Measurements from ENCODE around the gene RALBP1.

RALBP1 gene

GRCh38 chr18:9520666-9521065 is 45.4 kb downstream of the RALBP1 start:
- no peak for TF ChIP-seq CTCF (IDR thresholded peaks at IDR 0.05; ENCODE audit: low read depth, low read length, missing control alignments)
- Histone ChIP-seq H3K27ac (no peak overlapping the region), H3K4me3 (ENCODE audit: low read depth, low read length) (no peak overlapping the region), H3K36me3 (replicated peaks) (peaks cover 13% of the 10 kb centered on the region), H3K27me3 (replicated peaks) (no peaks in the 10 kb centered on the region)
- no peak for DNase-seq
- in situ Hi-C loops (cut with HindIII; ENCODE audit: low pct_ligation_motif_present, low sequenced_read_pairs) = no loop called here

GRCh38 chr18:9521770-9522169 is 46.5 kb downstream of the RALBP1 start:
- in situ Hi-C loops (cut with HindIII; ENCODE audit: low pct_ligation_motif_present, low sequenced_read_pairs) = no loop called here
- TF ChIP-seq CTCF (IDR thresholded peaks at IDR 0.05; ENCODE audit: low read depth, low read length, missing control alignments) = no peak
- no peak overlapping the region for H3K4me3 ChIP-seq (ENCODE audit: low read depth, low read length)
- no peak overlapping the region for H3K27ac ChIP-seq
- H3K27me3 ChIP-seq (replicated peaks) = no peaks in the 10 kb centered on the region
- DNase-seq = no peak
- peaks cover 13% of the 10 kb centered on the region for H3K36me3 ChIP-seq (replicated peaks)

- DNase-seq = no peak
- H3K36me3 ChIP-seq (replicated peaks) = peaks cover 11% of the 10 kb centered on the region
- no peak overlapping the region for H3K27ac ChIP-seq
- H3K27me3 ChIP-seq (replicated peaks) = no peaks in the 10 kb centered on the region
- no peak for TF ChIP-seq CTCF (IDR thresholded peaks at IDR 0.05; ENCODE audit: low read depth, low read length, missing control alignments)
- in situ Hi-C loops (cut with HindIII; ENCODE audit: low pct_ligation_motif_present, low sequenced_read_pairs) = no loop called here
- H3K4me3 ChIP-seq (ENCODE audit: low read depth, low read length) = no peak overlapping the region
Measured at GRCh38 chr18:9522952-9523351, 47.6 kb downstream of the RALBP1 start.

- TF ChIP-seq CTCF (IDR thresholded peaks at IDR 0.05; ENCODE audit: low read depth, low read length, missing control alignments) = no peak
- Histone ChIP-seq H3K27me3 (replicated peaks) (no peaks in the 10 kb centered on the region), H3K36me3 (replicated peaks) (peaks cover 21% of the 10 kb centered on the region), H3K27ac (no peak overlapping the region), H3K4me3 (ENCODE audit: low read depth, low read length) (no peak overlapping the region)
- DNase-seq = no peak
- in situ Hi-C loops (cut with HindIII; ENCODE audit: low pct_ligation_motif_present, low sequenced_read_pairs) = no loop called here
Measured at GRCh38 chr18:9526458-9526857, 51.1 kb downstream of the RALBP1 start.

- no peak for TF ChIP-seq CTCF (IDR thresholded peaks at IDR 0.05; ENCODE audit: low read depth, low read length, missing control alignments)
- no peak for DNase-seq
- no peaks in the 10 kb centered on the region for H3K27me3 ChIP-seq (replicated peaks)
- H3K36me3 ChIP-seq (replicated peaks) = peaks cover 23% of the 10 kb centered on the region
- H3K27ac ChIP-seq = no peak overlapping the region
- H3K4me3 ChIP-seq (ENCODE audit: low read depth, low read length) = no peak overlapping the region
- in situ Hi-C loops (cut with HindIII; ENCODE audit: low pct_ligation_motif_present, low sequenced_read_pairs) = no loop called here
Measured at GRCh38 chr18:9530226-9531009, 55.1 kb downstream of the RALBP1 start.
